Embryonic facial prominence (tissue), 1 donor: ENCODE results near the gene MRTFA.
"Not testable (repeated sequence)": the region's sequence is repeated elsewhere in the genome, so short reads cannot be mapped to it uniquely, and the experiment has no call there.

ENCODE experiments used
- DNase-seq: peaks from one replicate; pipeline ENCODE4 v3.0.0-alpha.2; 2016; ENCODE audit errors: extremely low spot score

MRTFA gene

DNA sequence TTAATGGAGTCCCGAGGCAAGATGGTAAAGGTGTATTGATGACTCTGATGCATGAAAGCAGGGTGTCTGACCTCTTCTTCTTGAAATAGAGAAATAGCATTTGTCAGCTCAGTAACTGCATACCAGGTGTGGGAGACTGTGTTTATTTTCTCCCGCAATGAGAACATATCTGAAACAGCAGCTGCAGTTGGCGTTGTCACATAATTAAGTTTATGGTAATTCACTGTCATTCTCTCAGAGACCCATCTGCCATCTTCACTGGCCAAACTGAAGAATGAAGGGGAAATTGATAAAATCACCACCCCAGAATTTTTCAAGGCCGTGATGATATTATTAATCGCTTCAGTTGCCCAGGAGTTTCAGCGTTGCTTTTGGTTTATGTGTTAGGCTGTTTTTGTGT lies 22.6 kb upstream of the MRTFA start:
- DNase-seq = no peak

DNA sequence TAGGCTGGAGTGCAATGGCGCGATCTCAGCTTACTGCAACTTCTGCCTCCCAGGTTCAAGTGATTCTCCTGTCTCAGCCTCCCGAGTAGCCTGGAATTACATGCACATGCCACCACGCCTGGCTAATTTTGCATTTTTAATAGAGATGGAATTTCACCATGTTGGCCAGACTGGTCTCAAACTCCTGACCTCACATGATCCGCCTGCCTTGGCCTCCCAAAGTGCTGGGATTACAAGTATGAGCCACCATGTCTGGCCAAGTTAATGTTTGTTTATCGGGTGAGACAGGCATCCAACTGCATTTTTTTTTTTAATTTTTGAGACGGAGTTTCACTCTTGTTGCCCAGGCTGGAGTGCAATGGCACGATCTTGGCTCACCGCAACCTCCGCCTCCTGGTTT lies 20.1 kb upstream of the MRTFA start:
- not testable (repeated sequence) for DNase-seq

DNA sequence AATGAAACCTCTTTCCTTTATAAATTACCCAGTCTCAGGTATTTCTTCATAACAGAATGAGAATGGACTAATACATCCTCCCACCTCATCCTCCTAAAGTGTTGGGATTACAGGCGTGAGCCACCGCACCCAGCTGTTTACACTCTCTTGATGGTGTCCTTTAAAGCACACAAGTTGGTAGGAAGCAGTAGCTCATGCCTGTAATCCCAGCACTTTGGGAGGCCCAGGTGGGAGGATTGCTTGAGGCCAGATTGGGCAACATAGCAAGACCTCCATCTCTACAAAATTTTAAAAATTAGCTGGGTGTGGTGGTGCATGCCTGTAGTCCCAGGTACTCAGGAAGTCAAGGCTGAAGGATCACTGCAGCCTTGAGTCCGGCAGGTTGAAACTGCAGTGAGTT lies 19.4 kb upstream of the MRTFA start:
- DNase-seq = not testable (repeated sequence)

DNA sequence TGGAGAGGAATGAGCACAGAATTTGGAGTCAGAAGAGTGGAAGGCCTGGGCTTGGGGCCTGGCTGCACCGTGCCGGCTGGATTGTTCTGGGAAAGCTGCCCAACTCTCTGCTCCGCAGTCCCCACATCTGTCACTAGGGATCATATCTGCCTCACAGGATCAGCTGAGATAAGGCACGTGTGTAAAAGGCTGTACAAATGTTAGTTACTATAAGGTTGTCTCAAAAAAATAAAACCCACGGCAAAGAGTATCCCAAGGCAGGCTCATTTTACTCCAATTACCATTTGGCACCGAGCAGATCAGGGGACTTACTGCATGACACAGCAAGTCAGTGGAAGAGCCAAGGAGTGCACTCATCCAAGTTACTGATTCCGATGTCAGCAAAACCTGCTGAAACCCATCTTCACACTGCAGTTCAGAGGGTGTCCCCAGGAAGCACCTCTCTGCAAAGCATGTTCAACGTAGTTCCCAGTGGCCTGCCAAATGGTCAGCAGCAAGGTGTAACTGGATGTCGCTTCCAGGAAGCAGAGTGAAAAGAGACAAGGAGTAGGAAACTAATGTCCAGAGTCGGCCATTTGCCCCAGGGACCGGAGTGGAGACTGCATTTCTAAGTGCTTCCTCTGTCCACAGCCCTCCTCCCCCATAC lies 18.1 kb upstream of the MRTFA start:
- DNase-seq = no peak

DNA sequence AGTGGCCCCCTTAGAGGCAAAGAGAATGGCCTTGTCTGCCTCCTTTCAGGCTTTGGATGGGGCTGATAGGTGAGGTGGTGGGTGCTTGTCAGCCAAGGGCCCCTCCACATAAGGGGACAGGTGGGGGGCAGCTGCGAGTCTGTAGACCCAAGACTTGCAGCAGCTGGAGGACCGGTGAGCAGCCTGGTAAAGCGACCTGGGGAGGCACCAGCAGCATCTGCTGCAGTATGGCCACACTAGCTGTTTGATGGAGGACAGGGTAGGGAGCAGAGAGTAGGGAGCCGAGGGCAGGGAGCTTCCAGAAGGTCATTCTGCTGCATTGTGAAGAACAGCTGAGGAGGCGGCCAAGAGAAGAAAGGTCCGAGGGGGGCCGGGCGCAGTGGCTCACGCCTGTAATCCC lies 16.8 kb upstream of the MRTFA start:
- DNase-seq = no peak

DNA sequence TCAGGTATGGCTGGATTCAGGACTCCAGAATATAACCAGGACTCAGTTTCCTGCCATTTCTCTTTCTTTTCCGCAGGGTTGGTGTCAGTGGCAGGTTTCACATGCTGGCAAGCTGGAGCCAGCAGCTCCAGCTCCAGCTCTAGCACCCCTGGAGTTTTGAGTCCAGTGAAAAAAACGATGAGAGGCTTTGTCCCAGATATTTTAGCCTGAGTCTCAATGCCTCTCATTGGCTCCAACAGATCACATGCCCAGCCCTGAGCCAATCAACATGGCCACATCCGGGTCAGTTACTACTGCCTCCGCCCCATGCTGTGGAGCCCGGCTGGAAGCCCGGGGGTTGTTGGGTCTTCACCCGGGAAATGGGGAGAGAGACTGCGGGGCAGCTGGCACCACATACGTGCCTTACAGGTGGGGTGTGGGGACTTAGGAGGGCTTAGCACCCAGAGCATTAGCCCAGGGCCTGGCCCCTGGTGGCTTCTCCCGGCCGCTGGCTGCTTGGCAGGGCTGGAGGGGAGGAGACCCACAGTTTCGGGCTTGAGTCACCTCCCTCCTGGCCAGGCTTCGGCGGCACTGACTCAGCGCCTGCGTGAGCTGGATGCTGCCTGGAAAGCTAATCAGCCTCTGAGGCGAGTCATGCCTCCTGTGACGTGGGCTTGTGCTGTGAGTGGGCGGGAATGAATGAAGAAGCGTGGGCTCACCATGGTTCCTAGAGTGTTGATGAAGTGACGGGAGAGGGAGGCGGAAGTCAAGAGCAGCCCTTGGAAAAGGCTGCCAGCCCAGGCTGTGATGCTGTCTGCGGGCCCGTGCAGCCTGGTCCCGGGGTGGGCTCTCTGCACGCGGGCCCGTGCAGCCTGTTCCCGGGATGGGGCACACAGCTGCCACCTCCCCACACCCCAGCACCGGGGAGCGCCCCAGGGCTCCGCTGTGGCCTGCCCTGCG lies 15.3 kb upstream of the MRTFA start:
- no peak for DNase-seq

DNA sequence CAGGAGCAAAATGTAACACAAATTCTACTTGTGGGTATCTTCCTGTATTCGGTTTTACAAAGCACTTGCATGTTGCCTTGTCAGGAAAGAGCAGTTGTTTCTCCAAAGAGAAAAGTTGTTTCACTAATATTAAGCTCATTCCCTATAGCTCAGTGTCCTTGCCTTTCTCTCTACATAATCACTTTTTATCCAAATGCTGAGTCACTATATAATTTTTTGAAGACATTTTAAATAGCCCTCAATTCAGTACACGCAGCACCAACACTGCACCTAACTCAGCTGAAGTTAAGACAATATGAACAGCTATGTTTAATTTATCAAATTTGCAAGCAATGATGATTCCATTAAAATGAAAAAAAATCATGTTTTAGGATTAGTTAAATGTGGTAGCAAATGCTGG lies 14.5 kb upstream of the MRTFA start:
- no peak for DNase-seq

DNA sequence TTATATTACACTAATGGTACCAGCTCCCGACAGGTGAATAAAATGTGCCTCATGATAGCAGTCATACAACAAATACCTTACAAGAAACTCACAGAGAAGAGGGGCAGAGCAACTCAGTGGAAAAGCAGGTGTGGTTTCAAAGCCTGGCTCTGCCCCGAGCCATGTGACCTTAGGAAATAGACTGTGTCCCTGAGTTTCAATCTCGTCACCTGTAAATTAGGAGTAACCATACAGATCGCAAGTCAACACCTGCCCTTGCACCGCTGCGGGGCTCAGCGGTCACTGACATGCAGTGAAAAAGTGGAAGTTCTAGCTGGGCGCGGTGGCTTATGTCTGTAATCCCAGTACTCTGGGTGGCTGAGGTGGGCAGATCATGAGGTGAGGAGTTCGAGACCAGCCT lies 11.9 kb upstream of the MRTFA start:
- no peak for DNase-seq

DNA sequence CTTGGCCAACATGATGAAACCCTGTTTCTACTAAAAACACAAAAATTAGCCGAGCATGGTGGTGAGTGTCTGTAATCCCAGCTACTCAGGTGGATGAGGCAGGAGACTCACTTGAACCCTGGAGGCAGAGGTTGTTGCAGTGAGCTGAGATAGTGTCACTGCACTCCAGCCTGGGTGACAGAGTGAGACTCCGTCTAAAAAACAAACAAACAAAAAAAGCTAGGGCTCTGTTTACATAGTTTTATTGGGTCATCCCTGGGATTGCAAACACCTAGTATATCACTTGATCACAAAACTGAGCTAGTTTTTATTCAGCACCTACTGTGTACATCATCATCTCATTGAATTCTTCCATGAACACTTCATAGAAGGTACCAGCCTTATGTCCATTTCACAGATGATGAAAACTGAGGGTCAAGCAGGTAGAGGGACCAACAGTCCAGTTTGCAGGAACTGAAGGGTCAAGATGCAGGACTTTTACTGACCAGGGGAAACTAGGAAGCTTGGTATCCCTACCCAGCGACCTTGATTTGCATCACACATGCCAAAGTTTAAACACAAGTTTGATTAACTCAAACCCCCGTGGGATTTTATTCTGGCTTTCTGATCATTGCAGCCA lies 9.2 kb upstream of the MRTFA start:
- DNase-seq = no peak

DNA sequence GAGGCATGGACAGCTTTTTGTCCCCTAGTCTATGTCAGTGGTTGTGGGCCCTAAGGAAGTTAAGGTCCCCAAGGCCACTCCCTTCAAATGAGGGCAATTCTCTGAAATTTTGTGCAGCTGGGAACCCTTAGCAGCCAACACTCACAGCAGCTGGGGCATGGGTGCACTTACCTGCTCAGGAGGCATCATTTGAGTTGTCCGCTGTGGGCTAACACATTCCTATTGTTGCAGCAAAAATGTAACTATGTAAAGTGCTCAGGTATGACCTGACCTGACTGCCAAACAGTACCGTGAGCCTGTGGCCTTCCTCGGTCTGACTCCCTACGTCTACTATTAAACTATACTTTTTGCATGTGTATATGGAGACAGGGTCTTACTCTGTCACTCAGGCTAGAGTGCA lies 5.8 kb upstream of the MRTFA start:
- no peak for DNase-seq

DNA sequence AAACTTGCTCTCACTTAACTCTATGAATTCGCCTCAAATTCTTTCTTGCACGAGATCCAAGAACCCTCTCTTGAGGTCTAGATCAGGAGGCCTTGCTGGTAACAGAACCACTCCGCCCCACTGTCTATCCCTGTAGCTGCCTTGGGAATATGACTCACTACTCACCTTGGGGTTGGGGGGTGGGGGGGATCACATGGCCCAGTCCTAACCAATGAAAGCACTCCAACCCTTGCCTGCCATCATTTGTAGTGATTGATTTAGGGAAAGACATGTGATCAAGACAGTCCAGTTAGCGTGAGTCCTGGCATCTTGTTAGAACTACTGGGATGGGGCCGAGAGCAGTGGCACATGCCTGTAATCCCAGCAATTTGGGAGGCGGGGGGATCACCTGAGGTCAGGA lies 4.8 kb upstream of the MRTFA start:
- DNase-seq = no peak

DNA sequence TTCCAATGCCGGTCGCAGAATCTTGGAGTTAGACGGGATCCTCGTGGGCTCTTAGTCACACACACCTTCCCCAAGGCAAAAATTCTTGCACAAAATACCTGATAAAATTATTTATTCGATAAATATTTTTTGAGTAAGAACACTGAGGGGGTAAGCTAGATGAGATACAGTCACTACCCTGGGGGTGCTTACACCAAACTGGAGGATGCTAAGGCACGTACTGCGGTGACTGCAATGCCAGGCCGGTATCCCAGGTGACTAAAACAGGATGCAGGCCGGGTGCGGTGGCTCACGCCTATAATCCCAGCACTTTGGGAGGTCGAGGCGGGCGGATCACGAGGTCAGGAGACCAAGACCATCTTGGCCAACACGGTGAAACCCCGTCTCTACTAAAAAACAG lies 1.7 kb upstream of the MRTFA start:
- DNase-seq = no peak

DNA sequence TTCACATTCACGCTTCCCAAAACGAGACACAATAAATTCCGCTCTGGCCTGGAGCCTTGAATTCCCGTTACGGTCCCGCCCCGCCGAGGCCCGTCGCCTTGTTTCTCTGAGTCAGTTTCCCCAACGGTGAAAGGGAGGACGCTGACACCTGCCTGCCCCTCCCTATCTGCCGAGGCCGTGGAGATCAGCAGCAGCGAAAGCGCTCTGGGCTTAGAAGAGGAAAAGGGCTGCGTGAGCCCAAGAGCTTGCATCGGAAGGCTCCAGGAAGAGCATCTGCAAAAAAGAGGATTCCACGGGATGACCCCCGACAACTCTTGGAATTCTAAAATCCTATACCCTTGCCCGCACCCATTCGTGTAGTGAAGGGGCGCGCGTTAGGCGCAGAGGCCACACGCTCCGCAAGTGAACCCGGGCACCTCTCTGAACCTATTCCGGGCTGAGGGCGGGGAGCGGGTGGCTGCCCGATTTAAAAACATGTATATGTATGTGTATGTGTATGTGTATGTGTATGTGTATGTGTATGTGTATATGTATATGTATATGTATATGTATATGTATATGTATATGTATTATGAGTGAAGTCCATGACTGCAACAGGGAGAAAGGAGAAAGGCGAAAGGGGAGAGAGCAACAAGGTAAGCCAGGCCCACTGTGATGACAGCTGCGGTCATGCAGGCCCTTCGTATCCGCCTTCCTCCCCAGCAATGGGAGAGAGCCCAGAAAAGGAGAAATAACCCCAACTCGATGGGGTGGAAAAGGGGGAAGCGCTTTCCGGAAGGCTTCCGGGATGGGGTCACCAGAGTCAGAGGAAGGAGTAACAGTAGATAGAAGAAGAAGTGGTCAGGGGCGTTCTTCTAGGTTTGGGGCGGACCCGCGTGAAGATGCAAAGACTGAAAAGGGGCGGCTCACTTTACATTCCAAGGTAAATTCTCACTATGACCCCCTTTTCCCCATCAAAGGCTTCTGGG lies 948 bp upstream of the MRTFA start:
- no peak for DNase-seq

DNA sequence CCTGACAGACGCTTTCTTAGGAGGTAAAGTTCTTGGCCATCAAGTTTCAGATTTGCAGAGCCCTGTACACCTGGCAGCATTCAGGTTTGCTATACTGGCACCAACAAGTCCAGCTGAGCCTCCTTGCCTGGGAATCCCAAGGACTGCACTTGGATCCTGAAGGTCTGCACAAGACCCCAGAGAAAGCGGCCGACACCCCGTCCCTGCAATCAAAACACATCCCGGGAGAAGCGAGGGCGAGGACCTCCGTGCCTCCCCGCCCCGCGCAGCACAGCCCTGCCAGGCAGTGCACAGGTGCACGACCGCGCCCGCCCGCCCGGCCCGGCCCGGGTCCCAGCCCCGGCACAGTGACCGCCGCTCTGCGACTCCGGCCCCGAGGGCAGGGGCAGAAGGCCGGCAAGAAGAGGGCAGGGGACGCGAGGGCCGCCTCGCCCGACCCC lies 559 bp downstream of the MRTFA start:
- DNase-seq = no peak

DNA sequence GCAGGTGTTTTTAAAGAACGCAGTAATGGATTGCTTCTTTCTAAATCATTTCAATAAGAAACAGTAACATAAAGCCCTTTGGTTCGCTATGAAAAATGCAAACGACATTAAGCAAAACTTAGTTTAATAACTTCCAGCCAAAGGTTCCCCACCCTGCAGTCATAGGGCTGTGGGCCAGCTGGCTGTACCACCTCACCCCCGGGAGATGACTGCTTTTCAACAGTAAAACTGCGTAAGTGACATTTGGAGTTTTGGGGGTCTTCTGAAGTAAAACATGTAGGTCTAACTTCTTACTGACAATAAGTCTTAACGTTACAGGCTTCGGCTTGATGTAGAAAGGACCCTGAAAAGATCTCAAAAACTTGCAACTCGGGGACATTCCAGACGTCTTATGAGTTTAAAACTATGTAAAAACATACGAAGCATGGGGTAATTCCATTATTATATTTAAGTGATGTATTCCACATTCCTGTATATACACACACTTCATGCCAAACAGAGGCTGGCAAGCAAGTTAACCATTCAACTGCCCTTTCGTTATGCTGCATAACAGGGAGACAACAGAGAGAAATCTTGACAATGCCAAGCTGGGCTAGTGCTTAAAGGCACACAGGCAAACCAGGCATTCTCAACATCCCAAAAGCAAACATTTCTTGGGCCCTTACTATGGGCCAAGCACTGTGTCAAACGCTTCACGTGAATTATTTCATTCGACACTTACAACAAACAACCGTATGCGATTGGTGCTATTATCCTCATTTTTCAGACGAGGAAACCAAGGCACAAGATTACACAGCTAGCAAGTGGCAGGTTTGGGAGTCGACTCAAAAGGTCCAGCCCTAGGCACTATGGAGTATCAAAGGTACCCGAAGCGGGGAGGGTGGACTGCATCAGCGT lies 1.2 kb downstream of the MRTFA start:
- peak; percentile 49 for DNase-seq

DNA sequence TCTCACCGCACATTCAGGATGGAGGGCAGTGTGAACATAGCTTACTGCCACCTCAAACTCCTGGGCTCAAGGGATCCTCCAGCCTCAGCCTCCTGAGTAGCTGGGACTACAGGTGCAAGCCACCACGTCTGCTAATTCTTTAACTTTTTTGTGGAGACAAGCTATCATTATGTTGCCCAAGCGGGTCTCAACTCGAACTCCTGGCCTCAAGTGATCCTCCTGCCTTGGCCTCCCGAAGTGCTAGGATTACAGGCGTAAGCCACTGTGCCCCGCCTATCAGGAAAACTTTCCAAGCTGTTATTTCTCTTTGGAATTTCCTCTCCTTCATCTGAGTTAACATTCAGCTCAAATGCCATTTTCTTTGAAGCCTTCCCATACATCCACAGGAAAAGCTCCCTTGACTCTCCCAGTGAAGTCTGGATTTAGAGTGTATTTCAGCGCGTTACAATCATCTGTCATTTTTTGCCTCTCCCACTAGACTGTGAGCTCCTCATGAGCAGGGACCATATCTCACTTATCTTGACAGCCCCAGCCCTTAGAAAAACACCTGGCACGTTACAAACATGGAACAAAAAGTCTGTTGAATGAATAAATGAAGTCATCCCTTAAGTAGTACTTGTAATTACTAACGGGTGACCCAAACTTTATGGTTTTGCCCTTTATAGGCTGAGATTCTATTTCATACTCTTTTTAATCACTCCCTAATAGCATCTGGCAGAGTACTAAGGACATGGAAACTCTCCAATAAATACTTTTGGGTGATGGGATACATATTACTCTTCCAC lies 2.2 kb downstream of the MRTFA start:
- DNase-seq = no peak

DNA sequence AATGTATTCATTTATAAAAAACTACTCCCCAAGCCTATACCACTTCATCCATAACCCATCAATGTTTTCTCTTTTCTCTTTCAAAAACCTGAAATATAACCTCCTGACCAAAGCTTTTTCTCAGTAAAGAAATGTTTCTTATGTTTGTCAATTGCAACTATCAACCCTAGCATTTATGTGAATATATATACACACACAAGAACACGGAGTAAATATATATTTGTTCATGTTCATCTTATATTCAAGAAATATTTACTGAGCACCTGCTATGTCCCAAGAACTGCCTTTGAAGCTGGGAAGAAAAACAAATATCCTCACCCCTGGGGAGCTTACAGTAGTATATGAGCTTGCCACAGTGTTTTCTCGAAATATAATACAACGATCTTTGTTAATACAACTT lies 3.5 kb downstream of the MRTFA start:
- no peak for DNase-seq

DNA sequence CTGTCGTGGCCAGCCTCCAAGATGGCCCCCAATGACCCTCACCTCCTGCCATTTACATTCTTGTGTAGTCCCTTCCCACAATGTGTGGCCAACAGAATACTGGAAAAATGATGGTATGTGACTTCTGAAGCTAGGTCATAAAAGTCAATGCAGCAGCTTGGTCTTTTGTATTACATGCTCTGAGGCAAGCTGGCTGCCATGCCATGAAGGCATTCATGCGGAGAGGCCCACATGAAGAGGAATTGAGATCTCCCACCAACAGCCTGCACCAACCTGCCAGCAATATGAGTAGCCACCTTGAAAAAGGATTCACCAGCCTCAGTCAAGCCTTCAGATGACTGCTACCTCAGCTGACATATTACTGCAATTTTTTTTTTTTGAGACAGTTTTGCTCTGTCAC lies 4.6 kb downstream of the MRTFA start:
- DNase-seq = no peak

DNA sequence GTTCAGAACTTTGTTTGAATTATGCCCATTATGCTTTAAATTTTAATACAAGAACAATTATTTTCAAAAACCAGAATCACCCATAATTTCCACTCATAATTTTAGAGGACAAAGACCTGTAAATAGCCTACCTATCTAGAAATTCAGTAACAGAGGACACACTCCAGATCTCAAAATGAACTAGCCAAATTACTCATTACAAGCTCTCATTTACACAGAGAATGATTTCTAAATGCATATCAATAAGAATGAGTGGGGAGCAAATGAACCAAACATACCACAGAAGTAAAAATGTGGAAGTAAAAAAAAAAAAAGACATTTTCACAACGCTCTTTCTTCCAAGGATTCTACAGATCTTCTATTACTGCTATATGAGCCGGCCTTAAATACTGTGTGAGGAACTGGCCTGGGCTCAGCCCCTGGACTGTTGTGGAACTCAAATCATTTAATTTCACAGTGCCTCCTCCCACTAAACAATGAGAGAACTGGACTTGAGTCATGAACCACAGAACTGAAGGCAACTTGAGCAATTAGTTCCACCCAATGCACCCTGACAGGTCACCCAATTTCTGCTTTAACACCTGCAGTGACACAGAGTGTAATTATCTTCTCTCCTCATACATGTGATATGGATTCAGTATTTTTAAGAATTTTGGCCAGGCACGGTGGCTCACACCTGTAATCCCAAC lies 8.0 kb downstream of the MRTFA start:
- DNase-seq = no peak
